ENCODE measurements around the gene TEX26. TPM values are rescaled to one million over a fixed set of nuclear protein-coding genes. Genes with fewer than 3 reads are reported as not detected.

TEX26 gene
- total RNA-seq, 2 donors from 2014 or later = not detected

DNA sequence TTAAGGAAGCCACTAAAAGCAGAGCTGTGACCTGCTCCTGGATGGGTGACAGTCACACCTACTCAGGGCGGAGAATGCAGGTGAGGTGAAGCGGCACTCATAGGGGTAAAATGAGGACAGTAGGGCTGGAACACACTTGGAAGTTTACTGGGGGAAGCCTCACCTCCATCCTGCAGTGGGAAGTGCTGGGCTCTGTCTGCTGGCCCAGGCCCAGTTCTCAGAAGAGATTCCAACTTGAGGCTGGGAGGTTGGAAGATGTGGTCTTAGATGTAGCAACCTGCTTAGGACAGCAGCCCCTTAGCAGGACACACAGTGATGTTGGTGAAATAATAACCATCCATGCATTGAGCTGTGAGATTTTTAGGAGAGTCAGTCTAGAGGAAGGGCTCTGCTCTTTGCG, 21.8 kb upstream of the TEX26 start:
- WGBS = 84% methylated on average over 3 of the region's 3 CpGs
- DNase-seq (ENCODE audit: low spot score) = no peak

GRCh38 chr13:30915691-30916541, 16.5 kb upstream of the TEX26 start:
- Histone ChIP-seq H3K4me3 (no peak overlapping the region), H3K36me3 (no peaks in the 10 kb centered on the region), H3K4me1 (replicated peaks) (no peaks in the 10 kb centered on the region), H3K27ac (no peak overlapping the region), H3K9me3 (no peaks in the 10 kb centered on the region), H3K27me3 (replicated peaks; ENCODE audit: insufficient read depth) (peaks cover 5% of the 10 kb centered on the region)
- intact Hi-C loops (cut with DNase I) = no loop called here
- TF ChIP-seq, protein P1, sequence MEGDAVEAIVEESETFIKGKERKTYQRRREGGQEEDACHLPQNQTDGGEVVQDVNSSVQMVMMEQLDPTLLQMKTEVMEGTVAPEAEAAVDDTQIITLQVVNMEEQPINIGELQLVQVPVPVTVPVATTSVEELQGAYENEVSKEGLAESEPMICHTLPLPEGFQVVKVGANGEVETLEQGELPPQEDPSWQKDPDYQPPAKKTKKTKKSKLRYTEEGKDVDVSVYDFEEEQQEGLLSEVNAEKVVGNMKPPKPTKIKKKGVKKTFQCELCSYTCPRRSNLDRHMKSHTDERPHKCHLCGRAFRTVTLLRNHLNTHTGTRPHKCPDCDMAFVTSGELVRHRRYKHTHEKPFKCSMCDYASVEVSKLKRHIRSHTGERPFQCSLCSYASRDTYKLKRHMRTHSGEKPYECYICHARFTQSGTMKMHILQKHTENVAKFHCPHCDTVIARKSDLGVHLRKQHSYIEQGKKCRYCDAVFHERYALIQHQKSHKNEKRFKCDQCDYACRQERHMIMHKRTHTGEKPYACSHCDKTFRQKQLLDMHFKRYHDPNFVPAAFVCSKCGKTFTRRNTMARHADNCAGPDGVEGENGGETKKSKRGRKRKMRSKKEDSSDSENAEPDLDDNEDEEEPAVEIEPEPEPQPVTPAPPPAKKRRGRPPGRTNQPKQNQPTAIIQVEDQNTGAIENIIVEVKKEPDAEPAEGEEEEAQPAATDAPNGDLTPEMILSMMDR (IDR thresholded peaks at IDR 0.05) = no peak
- TF ChIP-seq POLR2A (IDR thresholded peaks at IDR 0.05) (no peak), POLR2AphosphoS5 (IDR thresholded peaks at IDR 0.05) (no peak)
- no peak for DNase-seq (ENCODE audit: low spot score)
- 29% methylated on average over 19 of the region's 19 CpGs for WGBS

More for the DNA sequence above, 21.8 kb upstream of the TEX26 start:
- Histone ChIP-seq H3K27me3 (replicated peaks; ENCODE audit: insufficient read depth) (peaks cover 11% of the 10 kb centered on the region), H3K4me3 (no peak overlapping the region), H3K4me1 (replicated peaks) (peaks cover 2% of the 10 kb centered on the region), H3K27ac (no peak overlapping the region), H3K9me3 (no peaks in the 10 kb centered on the region), H3K36me3 (no peaks in the 10 kb centered on the region)
- no peak for TF ChIP-seq POLR2AphosphoS5 (IDR thresholded peaks at IDR 0.05)
- intact Hi-C loops (cut with DNase I) = no loop called here

GRCh38 chr13:30916991-30917390, 15.5 kb upstream of the TEX26 start:
- 88% methylated on average over 6 of the region's 6 CpGs for WGBS
- no peaks in the 10 kb centered on the region for H3K4me1 ChIP-seq (replicated peaks)
- DNase-seq (ENCODE audit: low spot score) = no peak
- no peak overlapping the region for H3K4me3 ChIP-seq
- intact Hi-C loops (cut with DNase I) = no loop called here
- H3K27ac ChIP-seq = no peak overlapping the region
- H3K36me3 ChIP-seq = no peaks in the 10 kb centered on the region
- no peaks in the 10 kb centered on the region for H3K9me3 ChIP-seq
- TF ChIP-seq, protein P1 (IDR thresholded peaks at IDR 0.05) = no peak
- TF ChIP-seq POLR2A (IDR thresholded peaks at IDR 0.05) (no peak), POLR2AphosphoS5 (IDR thresholded peaks at IDR 0.05) (no peak)
- H3K27me3 ChIP-seq (replicated peaks; ENCODE audit: insufficient read depth) = peaks cover 5% of the 10 kb centered on the region

- Histone ChIP-seq H3K27me3 (replicated peaks; ENCODE audit: insufficient read depth) (peaks cover 9% of the 10 kb centered on the region), H3K4me1 (replicated peaks) (no peaks in the 10 kb centered on the region), H3K9me3 (no peaks in the 10 kb centered on the region), H3K27ac (no peak overlapping the region), H3K4me3 (no peak overlapping the region), H3K36me3 (no peaks in the 10 kb centered on the region)
- WGBS = 70% methylated on average over 6 of the region's 6 CpGs
- intact Hi-C loops (cut with DNase I) = no loop called here
- DNase-seq (ENCODE audit: low spot score) = no peak
- TF ChIP-seq POLR2A (IDR thresholded peaks at IDR 0.05) (no peak), POLR2AphosphoS5 (IDR thresholded peaks at IDR 0.05) (peak; percentile 49)
Observed at GRCh38 chr13:30918662-30919405, 13.6 kb upstream of the TEX26 start.

- Histone ChIP-seq H3K36me3 (no peaks in the 10 kb centered on the region), H3K4me1 (replicated peaks) (no peaks in the 10 kb centered on the region), H3K27me3 (replicated peaks; ENCODE audit: insufficient read depth) (peaks cover 9% of the 10 kb centered on the region), H3K9me3 (no peaks in the 10 kb centered on the region), H3K4me3 (no peak overlapping the region), H3K27ac (no peak overlapping the region)
- no peak for DNase-seq (ENCODE audit: low spot score)
- intact Hi-C loops (cut with DNase I) = no loop called here
- TF ChIP-seq, protein P1 (IDR thresholded peaks at IDR 0.05) = no peak
- no peak for TF ChIP-seq POLR2AphosphoS5 (IDR thresholded peaks at IDR 0.05)
- TF ChIP-seq POLR2A (IDR thresholded peaks at IDR 0.05) = no peak
- 95% methylated on average over 5 of the region's 5 CpGs for WGBS
Observed at GRCh38 chr13:30920162-30920909, 12.1 kb upstream of the TEX26 start.
